T1000 (cell line): ENCODE results near the gene PMP22.
"Not testable (repeated sequence)": the region's sequence is repeated elsewhere in the genome, so short reads cannot be mapped to it uniquely, and the experiment has no call there.

ENCODE experiments used
- DNase-seq: peaks from one replicate; lab custom pipeline; 2025; ENCODE audit warnings: mixed read lengths; lab: John Stamatoyannopoulos, UW

PMP22 gene

GRCh38 chr17:15255713-15256454 is 9.2 kb downstream of the PMP22 start:
- DNase-seq: no peak

- DNase-seq: no peak
Observed at GRCh38 chr17:15250135-15250860, 14.8 kb downstream of the PMP22 start.

GRCh38 chr17:15249487-15249886 is 15.6 kb downstream of the PMP22 start:
- no peak for DNase-seq

GRCh38 chr17:15247891-15248529 is 17.1 kb downstream of the PMP22 start:
- no peak for DNase-seq

- no peak for DNase-seq
Observed at GRCh38 chr17:15245054-15245453, 20.1 kb downstream of the PMP22 start.

GRCh38 chr17:15240644-15241043 is 24.5 kb downstream of the PMP22 start:
- no peak for DNase-seq

- DNase-seq: no peak
Observed at GRCh38 chr17:15239491-15239890, 25.6 kb downstream of the PMP22 start.

GRCh38 chr17:15238676-15239422 is 26.3 kb downstream of the PMP22 start:
- DNase-seq: no peak

- no peak for DNase-seq
Observed at GRCh38 chr17:15238057-15238456, 27.1 kb downstream of the PMP22 start.

GRCh38 chr17:15237106-15237425 is 28.1 kb downstream of the PMP22 start:
- DNase-seq: no peak

- DNase-seq: no peak
Observed at GRCh38 chr17:15236281-15237105, 28.6 kb downstream of the PMP22 start.

GRCh38 chr17:15233971-15234370 is 31.2 kb downstream of the PMP22 start:
- DNase-seq: no peak

- peak; percentile 32 for DNase-seq
Observed at GRCh38 chr17:15233022-15233805, 31.9 kb downstream of the PMP22 start.

- DNase-seq: no peak
Observed at GRCh38 chr17:15232517-15232915, 32.6 kb downstream of the PMP22 start.

GRCh38 chr17:15231851-15232516 is 33.1 kb downstream of the PMP22 start:
- no peak for DNase-seq

- DNase-seq: no peak
Observed at GRCh38 chr17:15230866-15231265, 34.3 kb downstream of the PMP22 start.

GRCh38 chr17:15221827-15222226 is 43.3 kb downstream of the PMP22 start:
- DNase-seq: not testable (repeated sequence)

GRCh38 chr17:15220785-15221184 is 44.3 kb downstream of the PMP22 start:
- no peak for DNase-seq

- no peak for DNase-seq
Observed at GRCh38 chr17:15216481-15216880, 48.6 kb downstream of the PMP22 start.
